HG03064 (cell line): ENCODE data around the gene PTPRN2.

Source experiments
- ATAC-seq: cut with Tn5 transposase; IDR thresholded peaks from one replicate; pipeline ENCODE4 v1.9.1; 2021; ENCODE audit warnings: low read depth; ENCODE audit not compliant: unreplicated experiment

Gene PTPRN2

DNA sequence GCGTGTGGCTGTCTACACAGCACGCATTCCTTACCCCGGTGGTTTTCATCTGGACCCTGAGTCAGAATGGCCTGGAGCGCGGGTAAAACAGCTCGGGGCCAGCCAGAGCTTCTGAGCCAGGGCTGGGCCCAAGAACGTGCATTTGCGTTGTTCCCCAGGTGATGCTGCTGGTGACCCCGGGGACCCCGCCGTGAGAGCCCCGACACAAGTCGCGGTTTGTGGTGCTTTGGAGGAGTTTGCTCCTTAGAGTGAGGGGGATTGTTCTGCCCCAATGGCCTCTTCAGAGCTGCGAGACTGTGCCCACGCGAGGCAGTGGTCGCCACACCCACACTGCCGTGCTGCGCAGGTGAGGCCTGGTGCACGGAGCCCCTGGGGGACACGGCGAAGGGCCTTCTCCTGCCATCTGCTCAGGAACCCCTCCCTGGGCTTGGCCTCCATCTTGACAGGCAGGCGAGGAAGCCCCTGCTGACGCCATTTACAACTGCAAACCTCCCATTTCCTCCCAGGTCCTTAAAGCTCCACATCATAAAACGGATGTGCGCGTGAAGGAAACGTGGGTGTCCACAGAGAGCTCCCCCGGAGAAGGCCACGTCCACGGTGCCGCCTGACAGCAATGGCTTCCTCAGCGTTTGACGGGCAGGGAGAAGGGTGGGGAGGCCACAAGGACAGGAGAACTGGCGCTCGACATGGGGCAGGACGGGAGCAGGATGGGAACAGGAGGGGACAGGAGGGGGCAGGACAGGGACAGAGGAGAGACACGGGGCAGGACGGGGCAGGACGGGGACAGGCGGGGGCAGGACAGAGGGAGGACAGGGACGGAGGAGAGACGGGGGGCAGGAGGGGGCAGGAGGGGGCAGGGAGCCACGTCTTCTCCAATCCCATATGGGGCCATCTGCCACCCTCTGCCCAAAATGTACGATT is 773.6 kb downstream of the PTPRN2 start:
- no peak for ATAC-seq

DNA sequence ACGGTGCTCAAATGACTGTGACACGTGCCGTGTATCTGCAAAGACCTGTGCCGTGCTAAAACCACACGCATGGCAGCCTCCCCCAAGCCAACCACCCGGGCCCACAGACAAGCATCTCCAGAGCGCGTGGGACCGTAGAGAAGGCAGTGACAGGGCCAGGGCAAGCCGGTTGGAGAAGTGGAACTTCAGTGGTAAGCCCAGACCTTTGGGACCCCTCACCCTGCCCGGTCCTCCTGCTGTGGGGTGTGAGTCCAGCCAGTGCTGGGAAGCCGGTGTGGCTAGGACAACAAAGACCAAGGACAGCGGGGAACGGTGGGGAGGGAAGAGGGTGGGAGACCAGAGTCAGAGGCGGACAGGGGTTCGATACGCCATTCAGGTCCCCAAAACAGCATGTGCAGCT is 774.6 kb downstream of the PTPRN2 start:
- no peak for ATAC-seq

DNA sequence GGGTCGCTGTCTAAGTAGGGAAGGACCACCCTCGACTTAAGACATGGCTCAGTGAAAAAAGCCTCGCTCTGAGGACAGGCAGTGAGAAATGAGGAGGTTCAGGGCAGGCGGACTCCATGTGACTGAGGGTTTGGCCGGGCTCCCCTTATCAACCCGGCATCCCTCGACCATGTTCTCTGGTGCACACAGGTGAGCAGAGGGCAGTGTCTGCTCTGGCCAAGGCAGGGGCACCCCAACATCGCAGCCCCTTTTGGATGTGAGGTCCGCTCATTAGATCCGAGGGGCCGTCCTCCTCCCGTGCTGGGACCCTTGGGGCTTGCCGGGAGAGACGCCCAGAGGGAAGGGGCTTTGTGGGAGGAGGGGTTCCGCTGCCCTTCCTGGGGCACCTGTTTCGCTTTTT is 775.7 kb downstream of the PTPRN2 start:
- no peak for ATAC-seq

DNA sequence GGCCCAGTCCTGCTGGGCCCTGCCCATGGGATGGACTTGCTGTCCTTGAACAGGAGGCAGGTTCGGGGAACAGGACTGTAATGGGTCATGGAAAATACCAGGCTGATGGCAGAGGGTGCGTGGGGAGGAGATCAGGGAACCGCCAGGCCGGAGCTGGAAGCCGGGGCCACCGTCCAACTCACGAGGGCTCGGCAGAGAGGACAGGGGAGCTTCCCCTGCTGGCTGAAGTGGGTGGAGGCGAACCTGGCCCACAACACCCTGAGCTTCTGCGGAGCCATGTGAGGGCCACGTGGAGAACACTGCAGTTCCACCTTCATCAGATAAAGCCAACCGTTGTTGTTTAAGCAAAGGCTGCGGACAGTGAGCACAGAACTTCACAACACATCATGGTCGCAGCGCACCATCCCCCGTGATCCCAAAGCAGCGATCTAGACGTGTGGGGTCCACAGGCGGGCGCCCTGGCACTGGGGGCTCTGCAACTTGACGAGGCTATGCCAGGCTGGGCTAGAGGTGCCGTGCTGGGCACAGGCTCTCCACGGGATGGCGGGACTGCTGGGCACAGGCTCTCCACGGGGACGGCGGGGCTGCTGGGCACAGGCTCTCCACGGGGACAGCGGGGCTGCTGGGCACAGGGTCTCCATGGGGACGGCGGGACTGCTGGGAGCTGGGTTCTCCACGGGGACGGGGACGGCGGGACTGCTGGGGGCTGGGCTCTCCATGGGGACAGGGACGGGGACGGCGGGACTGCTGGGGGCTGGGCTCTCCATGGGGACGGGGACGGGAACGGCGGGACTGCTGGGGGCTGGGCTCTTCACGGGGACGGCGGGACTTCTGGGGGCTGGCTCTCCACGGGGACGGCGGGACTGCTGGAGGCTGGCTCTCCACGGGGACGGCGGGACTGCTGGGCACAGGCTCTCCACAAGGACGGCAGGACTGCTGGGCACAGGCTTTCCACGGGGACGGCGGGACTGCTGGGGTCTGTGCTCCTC is 777.5 kb downstream of the PTPRN2 start:
- ATAC-seq = no peak

DNA sequence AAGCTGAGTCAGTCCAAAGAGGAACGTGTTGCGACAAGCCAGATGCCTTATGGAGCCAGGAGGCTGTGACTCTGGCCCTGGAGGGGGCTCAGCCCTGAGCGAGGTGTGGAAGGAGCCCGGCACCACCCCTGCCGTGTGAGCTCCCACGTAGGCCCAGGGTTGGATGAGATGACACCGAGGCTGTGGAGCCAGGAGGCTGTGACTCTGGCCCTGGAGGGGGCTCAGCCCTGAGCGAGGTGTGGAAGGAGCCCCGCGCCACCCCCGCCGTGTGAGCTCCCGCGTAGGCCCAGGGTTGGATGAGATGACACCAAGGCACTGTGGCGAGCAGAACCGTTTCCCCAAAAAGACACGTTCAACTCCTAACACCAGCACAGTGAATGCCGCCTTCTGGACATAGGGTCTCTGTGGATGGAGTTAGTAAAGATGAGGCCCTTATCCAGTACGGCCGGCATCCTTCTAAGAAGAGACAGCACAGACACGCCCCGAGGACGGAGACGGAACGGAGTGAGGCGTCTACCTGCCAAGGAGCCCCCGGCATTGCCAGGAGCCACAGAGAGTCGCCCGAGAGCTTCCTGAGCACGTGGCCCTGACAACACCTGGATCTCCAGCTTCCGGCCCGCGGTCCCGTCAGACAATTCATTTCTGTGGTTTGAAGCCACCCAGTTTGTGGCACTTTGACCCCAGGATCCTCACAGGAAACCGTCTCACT is 778.3 kb downstream of the PTPRN2 start:
- no peak for ATAC-seq

DNA sequence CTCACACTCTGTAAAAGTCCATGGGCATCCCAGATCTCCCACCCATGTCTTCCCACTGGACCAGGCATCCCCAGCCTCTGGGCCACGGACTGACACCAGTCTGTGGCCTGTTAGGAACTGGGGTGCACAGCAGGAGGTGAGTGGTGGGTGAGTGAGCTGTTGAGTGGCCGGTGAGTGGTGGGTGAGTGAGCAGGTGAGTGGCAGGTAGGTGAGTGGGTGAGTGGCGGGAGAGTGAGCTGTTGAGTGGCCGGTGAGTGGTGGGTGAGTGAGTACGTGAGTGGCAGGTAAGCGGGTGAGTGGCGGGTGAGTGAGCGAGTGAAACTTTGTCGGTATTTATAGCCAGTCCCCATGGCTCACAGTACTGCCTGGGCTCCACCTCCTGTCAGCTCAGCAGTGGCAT is 779.6 kb downstream of the PTPRN2 start:
- ATAC-seq = no peak

DNA sequence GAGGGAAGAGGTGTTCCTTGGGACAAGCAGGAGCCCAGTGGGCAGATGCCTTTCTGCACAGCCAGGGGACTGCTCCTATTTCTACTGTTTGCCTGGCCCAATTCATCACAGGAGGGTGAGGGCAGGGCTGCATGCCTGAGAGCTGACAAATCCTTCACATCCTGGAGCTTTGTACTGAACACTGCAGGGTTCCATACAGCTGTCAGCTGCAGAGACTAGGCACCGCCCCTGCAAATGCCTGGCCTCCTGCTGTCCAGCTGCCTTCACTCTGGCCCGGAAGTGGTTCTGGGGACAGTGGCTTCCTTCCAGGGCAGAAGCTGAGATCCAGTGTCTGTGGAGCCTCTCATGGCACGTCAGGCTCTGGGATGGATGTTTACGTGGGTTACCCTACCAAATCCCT is 780.1 kb downstream of the PTPRN2 start:
- no peak for ATAC-seq

DNA sequence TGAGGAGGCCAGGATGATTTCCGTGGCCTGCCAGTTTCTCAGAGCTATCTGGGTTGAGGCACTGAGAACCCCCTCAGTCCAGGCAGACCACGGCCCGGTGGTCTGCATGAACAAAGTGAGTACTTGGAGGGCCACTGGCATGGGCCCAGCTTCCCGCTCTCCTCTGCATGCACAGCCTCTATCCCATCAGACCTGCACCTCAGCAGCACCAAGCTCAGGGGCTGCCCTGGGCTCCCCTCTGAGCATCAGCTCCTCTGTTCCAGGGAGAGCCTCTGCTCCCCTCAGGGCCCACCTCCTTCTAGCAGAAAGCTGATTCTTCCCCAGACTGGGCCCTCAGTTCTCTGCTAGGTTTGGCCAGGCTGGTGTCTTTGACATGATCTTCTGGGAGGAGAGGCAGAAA is 780.9 kb downstream of the PTPRN2 start:
- ATAC-seq = no peak

DNA sequence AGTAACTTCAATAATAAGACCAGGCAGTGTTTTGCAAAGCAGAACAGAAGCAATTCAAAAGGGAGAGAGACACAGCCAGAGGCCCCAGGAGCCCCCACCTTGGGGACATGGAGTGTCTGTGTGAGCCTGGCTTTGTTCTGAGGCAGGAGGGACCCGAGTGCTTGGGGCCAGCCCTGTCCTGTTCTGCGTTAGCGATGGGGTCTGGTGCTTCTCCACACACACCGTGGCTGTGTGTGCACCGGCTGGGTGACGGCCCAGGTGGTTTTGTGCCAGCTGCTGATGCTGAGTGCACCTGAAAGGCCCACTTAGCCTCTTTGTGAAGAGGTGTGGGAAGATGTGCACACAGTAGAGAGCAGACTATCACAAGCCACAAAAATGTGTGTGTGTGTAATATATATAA is 781.9 kb downstream of the PTPRN2 start:
- no peak for ATAC-seq

DNA sequence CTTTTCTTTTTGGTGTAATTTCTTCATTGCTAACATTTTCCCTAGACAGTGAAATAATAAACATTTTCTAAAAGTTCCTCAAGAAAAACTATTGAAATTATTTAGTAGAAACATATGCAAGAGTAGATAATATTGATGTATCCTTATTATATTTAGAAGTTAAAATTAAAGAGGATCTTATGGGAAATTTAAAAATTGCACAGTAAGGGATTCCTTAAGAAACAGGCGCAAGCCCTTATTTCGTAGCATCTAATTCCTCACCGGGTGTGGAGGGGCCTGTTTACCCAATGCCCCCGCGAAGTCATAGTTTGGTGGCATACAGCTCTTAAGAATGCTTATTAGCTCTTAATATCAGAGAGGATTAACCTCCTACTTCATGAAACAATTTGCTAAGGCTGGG is 783.7 kb downstream of the PTPRN2 start:
- ATAC-seq = no peak

DNA sequence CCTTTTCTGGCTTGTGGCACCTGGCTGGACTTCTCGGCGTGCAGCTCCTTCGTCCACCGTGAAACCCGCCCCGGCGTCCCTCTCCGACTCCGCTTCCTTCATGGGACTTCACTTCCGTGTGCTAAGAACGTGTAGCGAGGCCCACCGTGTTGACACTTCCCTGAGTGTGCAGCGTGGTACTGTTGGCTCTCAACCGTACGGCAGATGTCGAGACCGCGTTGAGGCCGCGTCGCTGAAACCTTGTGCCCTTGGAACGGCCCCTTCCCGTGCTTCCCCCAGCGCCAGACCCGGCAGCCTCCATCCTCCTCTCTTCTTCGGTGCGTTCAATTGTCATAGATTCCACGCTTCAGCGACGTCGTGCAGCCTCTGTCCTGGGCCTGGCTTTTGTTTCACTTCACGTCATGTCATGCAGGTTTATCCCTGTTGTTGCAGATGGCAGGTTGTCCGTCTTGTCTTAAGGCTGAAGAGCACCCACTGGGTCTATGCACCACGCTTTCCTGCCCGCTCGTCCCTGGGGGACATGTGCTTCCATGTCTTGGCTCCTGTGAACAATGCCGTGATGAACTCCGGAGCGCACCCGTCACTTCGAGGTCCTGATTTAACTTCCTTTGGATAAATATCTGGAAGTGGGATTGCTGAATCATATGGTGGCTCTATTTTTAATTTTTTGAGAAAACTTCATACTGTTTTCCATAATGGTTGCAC is 785.5 kb downstream of the PTPRN2 start:
- ATAC-seq = no peak

DNA sequence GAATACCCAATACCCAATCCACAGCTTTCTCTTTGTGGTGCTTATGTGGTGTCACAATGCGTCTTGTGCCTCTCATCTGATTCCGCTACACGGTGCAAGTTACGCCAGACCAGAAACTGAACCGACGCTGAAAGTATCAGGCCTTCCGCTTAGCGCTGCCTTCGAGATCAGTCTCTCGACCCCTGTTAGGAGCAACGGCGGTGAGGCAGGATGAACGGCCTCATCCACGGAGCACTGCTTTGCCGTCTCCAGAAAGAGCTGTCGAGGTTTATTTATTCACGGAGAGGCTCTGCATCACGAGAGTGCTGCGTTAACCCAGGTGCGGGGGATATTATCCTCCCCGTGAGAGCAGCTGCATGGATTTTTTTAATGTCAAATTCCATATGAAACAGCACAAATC is 786.5 kb downstream of the PTPRN2 start:
- ATAC-seq = no peak

DNA sequence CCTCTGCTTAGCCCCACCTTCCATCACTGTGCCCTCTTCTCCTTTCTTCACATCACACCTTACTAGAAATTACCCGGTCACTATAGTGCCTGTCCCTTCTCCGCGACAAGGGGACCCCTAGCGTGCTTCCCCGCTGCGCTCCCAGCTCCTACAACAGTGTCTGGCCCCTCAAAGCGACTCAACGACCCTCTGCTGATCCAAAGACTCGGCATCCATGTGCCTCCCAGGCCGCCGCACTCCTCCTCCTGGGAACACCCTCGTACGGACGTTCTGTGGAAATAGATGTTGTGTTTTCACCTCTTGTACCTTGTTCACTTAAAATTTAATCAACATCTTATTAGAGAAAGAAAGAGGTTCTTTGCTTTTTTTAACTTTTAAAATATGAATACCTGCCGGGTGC is 787.3 kb downstream of the PTPRN2 start:
- ATAC-seq = no peak

DNA sequence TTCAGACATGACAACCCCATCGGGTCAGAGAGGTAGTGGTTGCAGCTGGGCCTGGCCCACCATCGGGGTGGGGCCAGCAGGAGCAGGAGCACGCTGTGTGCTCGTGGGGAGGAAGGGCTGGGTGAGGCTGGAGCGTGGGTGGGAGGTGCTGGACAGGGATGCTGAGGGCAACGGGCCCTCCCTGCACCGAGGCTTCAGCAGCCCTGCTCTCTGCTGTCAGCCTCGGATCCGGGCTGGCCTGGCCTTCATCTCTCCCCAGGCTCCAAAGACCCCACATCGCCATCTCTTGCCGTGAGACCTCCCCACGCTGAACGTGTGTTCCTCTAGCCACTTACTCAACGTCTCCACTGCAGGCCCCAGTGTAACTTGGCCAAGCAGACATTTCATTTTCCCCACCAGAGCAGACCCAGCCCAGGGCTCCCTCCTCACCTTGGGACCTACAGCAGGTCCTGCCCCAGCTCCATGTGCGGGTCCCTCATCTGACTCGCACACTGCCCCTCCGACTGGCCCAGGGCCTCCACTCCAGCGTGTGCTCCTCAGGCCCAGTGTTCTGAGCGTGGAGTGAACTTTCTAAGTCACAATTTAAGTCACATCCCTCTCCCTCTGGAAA is 788.4 kb downstream of the PTPRN2 start:
- no peak for ATAC-seq

DNA sequence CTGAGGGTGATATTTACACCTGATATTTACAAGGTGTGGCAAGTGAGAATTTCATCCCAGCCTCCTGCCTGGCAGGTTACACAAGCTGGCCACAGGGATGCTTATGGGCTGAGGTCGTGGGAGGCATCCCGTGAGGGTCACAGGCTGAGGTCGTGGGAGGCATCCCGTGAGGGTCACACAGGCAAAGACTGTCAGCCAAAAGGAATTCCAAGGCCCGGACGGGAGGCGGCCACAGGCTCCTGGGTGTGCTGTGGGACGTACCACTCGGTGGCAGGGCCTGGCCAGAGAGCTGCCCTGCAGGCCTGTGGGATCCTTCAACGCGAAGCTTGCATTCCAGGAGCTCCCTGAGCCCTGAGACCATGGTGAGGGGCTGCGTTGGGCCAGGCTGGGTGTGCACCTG is 790.3 kb downstream of the PTPRN2 start:
- no peak for ATAC-seq

DNA sequence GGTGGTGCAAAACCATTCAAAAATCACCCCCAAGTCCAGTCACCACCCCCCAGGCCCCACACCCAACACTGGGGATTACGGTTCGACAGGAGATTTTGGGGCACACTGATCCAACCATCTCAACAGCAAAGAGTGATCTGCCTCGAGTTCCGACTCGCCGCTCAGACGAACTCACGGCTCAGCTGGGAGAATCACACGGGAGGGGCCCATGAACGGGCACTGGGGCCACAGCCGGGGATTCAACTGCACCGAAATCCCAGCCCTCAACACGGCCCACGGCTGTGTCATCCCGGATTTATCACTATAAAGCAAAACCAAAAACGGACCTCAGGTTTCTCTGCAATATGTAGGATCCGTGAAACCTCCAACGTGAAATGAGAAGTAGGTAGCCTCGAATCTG is 790.8 kb downstream of the PTPRN2 start:
- ATAC-seq = no peak

DNA sequence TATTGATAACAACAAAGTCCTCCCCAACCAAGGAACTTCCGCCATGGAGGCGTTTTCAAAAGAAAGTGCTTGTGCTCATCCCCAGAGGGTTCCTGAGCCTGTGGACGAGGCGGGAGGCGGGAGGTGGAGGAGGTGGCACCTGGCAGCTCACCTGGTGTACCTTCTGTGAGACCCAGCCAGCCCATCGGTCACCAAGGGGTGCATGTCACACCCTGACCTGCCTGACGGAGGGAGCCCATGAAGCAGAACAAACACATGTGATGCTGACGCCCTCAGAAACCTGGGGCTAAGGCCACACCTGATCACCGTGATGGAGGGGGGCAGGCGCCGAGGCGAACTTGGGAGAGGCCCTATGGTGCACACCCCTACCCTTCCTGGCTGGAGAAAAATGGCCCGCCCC is 792.0 kb downstream of the PTPRN2 start:
- no peak for ATAC-seq

DNA sequence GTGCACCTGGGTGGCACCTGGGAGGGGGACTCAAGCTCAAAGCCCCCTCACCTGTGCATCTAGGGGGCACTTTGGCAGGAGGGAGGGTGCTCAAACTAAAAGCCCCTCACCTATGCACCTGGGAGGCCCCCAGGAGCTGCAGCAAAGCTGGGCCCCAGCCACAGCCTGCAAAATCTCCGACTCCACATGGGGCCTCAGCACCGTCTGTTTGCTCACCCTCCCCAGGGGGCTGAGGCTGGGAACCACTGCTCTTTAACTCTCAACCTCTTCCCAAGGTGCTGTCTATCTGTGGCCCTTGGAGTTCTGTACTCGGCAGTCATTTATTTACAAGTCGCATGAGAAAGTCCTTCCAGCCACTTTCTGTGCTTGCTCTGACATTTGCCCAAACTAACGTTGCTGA is 792.4 kb downstream of the PTPRN2 start:
- ATAC-seq = no peak

DNA sequence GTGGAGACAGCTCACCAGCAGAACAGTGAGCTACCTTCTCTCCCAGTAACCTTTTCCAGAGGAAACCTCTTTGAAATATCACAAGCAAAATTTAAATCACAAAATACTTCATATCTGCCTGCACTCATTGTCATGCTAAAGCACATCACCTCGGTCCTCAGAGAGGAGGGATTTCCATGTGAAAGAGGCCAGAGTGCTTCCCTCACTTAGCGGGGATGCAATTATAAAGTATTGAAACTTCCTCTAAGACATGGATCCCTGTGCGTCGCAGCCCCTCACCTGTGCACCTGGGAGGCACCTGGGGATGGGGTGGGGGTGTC is 792.9 kb downstream of the PTPRN2 start:
- no peak for ATAC-seq
